Nephron progenitor cell (in vitro differentiated cells): ENCODE results near the gene NTM.

Source experiments
- DNase-seq: peaks from one replicate; pipeline ENCODE4 v3.0.0; 2021
- H3K27ac Mint-ChIP-seq: 2 replicates; pipeline ENCODE4 v1.8.0; 2021; ENCODE audit warnings: mild to moderate bottlenecking, moderate library complexity, mixed read lengths
- H3K27me3 Mint-ChIP-seq: 2 replicates; pipeline ENCODE4 v1.8.0; 2021; ENCODE audit warnings: mild to moderate bottlenecking, low read depth, mixed read lengths; ENCODE audit not compliant: poor library complexity
- H3K36me3 Mint-ChIP-seq: 2 replicates; pipeline ENCODE4 v1.8.0; 2021; ENCODE audit warnings: low read depth, mixed read lengths
- H3K4me1 Mint-ChIP-seq: 2 replicates; pipeline ENCODE4 v1.8.0; 2021; ENCODE audit warnings: mixed read lengths
- H3K4me3 Mint-ChIP-seq: 2 replicates; pipeline ENCODE4 v1.8.0; 2021; ENCODE audit warnings: mild to moderate bottlenecking, moderate library complexity, mixed read lengths
- H3K9me3 Mint-ChIP-seq: 2 replicates; pipeline ENCODE4 v1.8.0; 2021; ENCODE audit warnings: mild to moderate bottlenecking, moderate library complexity, mixed read lengths
- CTCF ChIP-seq: fragments of 200-600 bp; sonication (generic); IDR thresholded peaks from 2 replicates; pipeline ENCODE4 v1.5.0; 2021; ENCODE audit warnings: antibody characterized with exemption

Gene NTM

GRCh38 chr11:131851964-131852755 lies 481.7 kb downstream of the NTM start:
- no peak for TF ChIP-seq CTCF
- Mint-ChIP-seq H3K9me3 (no peaks in the 10 kb centered on the region), H3K27me3 (peaks cover 13% of the 10 kb centered on the region), H3K4me1 (peaks cover 39% of the 10 kb centered on the region), H3K4me3 (no peak overlapping the region), H3K27ac (no peak overlapping the region), H3K36me3 (no peaks in the 10 kb centered on the region)
- no peak for DNase-seq

GRCh38 chr11:131852757-131853156 lies 482.3 kb downstream of the NTM start:
- Mint-ChIP-seq H3K27me3 (peaks cover 13% of the 10 kb centered on the region), H3K9me3 (no peaks in the 10 kb centered on the region), H3K27ac (no peak overlapping the region), H3K4me1 (peaks cover 39% of the 10 kb centered on the region), H3K36me3 (no peaks in the 10 kb centered on the region), H3K4me3 (no peak overlapping the region)
- DNase-seq, result no peak
- no peak for TF ChIP-seq CTCF

- DNase-seq, result no peak
- no peak overlapping the region for H3K27ac Mint-ChIP-seq
- H3K9me3 Mint-ChIP-seq, result no peaks in the 10 kb centered on the region
- peaks cover 14% of the 10 kb centered on the region for H3K27me3 Mint-ChIP-seq
- no peak for TF ChIP-seq CTCF
- H3K4me1 Mint-ChIP-seq, result peaks cover 25% of the 10 kb centered on the region
- H3K4me3 Mint-ChIP-seq, result no peak overlapping the region
- no peaks in the 10 kb centered on the region for H3K36me3 Mint-ChIP-seq
These were observed 484.0 kb downstream of the NTM start for GRCh38 chr11:131854391-131854790.

GRCh38 chr11:131855320-131855719 lies 484.9 kb downstream of the NTM start:
- no peaks in the 10 kb centered on the region for H3K9me3 Mint-ChIP-seq
- TF ChIP-seq CTCF, result no peak

GRCh38 chr11:131857246-131857645 lies 486.8 kb downstream of the NTM start:
- no peak overlapping the region for H3K27ac Mint-ChIP-seq
- no peaks in the 10 kb centered on the region for H3K36me3 Mint-ChIP-seq
- peaks cover 12% of the 10 kb centered on the region for H3K4me1 Mint-ChIP-seq
- H3K27me3 Mint-ChIP-seq, result peaks cover 14% of the 10 kb centered on the region
- no peak for TF ChIP-seq CTCF
- DNase-seq, result no peak
- H3K9me3 Mint-ChIP-seq, result no peaks in the 10 kb centered on the region
- H3K4me3 Mint-ChIP-seq, result no peak overlapping the region

More at GRCh38 chr11:131855320-131855719, 484.9 kb downstream of the NTM start:
- H3K4me1 Mint-ChIP-seq, result peaks cover 21% of the 10 kb centered on the region
- peaks cover 20% of the 10 kb centered on the region for H3K27me3 Mint-ChIP-seq
- no peak overlapping the region for H3K27ac Mint-ChIP-seq
- H3K4me3 Mint-ChIP-seq, result no peak overlapping the region
- DNase-seq, result no peak
- H3K36me3 Mint-ChIP-seq, result no peaks in the 10 kb centered on the region

GRCh38 chr11:131858505-131858904 lies 488.1 kb downstream of the NTM start:
- peaks cover 11% of the 10 kb centered on the region for H3K4me1 Mint-ChIP-seq
- H3K36me3 Mint-ChIP-seq, result no peaks in the 10 kb centered on the region
- no peak overlapping the region for H3K27ac Mint-ChIP-seq
- DNase-seq, result no peak
- H3K4me3 Mint-ChIP-seq, result no peak overlapping the region
- peaks cover 17% of the 10 kb centered on the region for H3K27me3 Mint-ChIP-seq
- H3K9me3 Mint-ChIP-seq, result no peaks in the 10 kb centered on the region
- no peak for TF ChIP-seq CTCF
